ENCODE data around the gene SLC5A11. TPM values are rescaled to one million over a fixed set of nuclear protein-coding genes. Genes with fewer than 3 reads are reported as not detected.
"Not testable (repeated sequence)": the region's sequence is repeated elsewhere in the genome, so short reads cannot be mapped to it uniquely, and the experiment has no call there.

The SLC5A11 gene
- total RNA-seq, 1 donor = 0.31 TPM

DNA sequence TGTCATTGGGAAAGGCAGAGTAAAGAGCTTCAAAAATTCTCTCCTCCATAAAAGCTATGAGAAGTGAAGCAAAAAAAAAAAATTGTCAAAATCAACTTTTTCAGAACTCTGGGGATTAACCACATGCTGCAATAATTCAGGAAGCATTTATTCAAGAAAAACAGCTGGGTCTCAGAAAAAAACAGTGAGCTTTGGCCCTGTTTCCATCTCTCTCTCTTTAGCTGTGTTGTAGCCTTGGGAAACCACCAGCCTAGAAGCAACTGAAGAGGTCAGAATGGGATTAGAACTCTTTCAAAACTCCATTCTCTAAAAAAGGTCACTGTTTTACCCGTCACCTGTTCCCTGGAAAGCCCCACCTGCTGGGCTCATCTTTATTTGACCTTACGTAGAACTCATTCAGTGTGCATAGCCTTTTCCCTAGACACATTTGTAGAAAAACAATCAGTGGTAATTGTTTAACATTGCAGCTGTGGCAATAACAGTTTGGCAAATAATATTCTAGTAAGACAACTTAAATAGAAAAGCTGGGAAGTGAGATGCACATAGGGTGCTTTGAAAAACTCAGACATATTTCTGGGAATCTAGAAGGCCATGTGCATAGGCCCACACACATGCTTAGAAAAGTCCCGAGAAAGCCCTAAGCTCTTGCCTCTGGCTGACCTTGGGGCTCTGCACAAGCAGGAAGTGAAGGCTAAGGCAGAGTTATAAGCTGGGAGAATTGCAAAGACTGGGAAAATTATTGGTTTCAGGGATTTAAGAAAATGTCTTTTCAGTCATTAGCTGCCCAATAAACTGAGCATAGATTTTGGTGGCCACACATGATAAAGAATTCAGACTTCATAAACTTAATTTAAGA is 18.0 kb downstream of the SLC5A11 start:
- Histone ChIP-seq H3K27me3 (ENCODE audit: insufficient read depth, low read length) (no peaks in the 10 kb centered on the region), H3K4me1 (ENCODE audit: insufficient read depth, low read length) (no peaks in the 10 kb centered on the region), H3K9me3 (ENCODE audit: low read depth, low read length) (peaks cover 11% of the 10 kb centered on the region), H3K4me3 (ENCODE audit: low read length) (no peak overlapping the region)

GRCh38 chr16:24869033-24869432 is 23.3 kb downstream of the SLC5A11 start:
- no peaks in the 10 kb centered on the region for H3K4me1 ChIP-seq (ENCODE audit: insufficient read depth, low read length)
- no peak overlapping the region for H3K4me3 ChIP-seq (ENCODE audit: low read length)
- no peaks in the 10 kb centered on the region for H3K27me3 ChIP-seq (ENCODE audit: insufficient read depth, low read length)
- H3K9me3 ChIP-seq (ENCODE audit: low read depth, low read length) = peaks cover 6% of the 10 kb centered on the region

- no peak overlapping the region for H3K4me3 ChIP-seq (ENCODE audit: low read length)
- no peaks in the 10 kb centered on the region for H3K4me1 ChIP-seq (ENCODE audit: insufficient read depth, low read length)
- no peaks in the 10 kb centered on the region for H3K27me3 ChIP-seq (ENCODE audit: insufficient read depth, low read length)
- no peaks in the 10 kb centered on the region for H3K9me3 ChIP-seq (ENCODE audit: low read depth, low read length)
Observed at GRCh38 chr16:24871891-24872290, 26.1 kb downstream of the SLC5A11 start.

DNA sequence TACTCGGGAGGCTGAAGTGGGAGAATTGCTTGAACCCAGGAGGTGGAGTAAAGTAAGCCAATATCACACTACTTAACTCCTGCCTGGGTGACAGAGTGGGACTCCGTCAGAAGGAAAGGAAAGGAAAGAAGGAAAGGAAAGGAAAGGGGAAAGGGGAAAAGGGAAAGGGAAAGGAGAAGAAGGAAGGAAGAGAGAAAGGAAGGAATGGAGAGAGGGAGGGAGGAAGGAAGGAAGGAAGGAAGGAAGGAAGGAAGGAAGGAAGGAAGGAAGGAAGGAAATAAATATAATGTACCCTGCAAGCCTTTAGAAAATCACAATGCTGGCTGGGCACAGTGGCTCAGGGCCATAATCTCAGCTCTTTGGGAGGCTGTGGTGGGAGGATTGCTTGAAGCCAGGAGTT is 27.3 kb downstream of the SLC5A11 start:
- Histone ChIP-seq H3K9me3 (ENCODE audit: low read depth, low read length) (no peaks in the 10 kb centered on the region), H3K27me3 (ENCODE audit: insufficient read depth, low read length) (no peaks in the 10 kb centered on the region), H3K4me1 (ENCODE audit: insufficient read depth, low read length) (no peaks in the 10 kb centered on the region), H3K4me3 (ENCODE audit: low read length) (no peak overlapping the region)

DNA sequence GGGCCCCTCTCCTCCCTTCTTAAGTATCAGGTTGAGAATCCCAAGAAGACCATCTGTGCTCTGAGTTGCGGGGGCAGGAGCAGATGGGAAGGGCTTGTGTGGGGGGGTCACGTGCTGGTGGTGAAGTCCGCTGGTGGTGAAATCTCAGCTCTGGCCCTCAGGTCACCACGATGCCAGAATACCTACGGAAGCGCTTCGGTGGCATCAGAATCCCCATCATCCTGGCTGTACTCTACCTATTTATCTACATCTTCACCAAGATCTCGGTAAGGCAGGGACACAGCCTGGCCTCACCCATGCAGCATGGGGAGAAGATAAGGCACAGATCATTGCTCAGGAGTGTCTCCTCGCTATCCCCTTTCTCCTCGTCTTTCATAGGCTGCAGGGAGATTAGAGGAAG is 29.7 kb downstream of the SLC5A11 start:
- H3K4me3 ChIP-seq (ENCODE audit: low read length) = no peak overlapping the region
- no peaks in the 10 kb centered on the region for H3K4me1 ChIP-seq (ENCODE audit: insufficient read depth, low read length)

DNA sequence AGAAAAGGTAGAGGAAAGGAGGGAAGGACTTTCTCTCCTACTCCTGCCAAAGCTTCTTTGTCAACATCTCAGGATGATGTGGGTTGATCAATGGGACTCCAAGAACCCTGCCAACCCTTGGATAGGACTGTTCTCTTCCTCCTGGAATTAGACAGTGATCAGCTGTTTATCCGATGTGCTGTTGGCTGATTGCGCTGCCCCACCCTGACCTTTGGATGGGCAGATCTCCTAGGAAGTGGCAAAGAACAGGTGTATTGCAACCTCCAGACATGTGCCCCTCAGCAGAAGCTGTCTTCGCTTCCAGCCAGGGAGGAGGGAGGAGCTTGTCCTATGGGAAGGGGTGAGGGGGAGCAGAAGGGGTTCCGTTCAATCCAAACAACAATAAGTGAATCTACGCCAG is 30.5 kb downstream of the SLC5A11 start:
- Histone ChIP-seq H3K4me3 (ENCODE audit: low read length) (no peak overlapping the region), H3K27me3 (ENCODE audit: insufficient read depth, low read length) (no peaks in the 10 kb centered on the region), H3K9me3 (ENCODE audit: low read depth, low read length) (no peaks in the 10 kb centered on the region), H3K4me1 (ENCODE audit: insufficient read depth, low read length) (no peaks in the 10 kb centered on the region)

More for the DNA sequence above, 29.7 kb downstream of the SLC5A11 start:
- Histone ChIP-seq H3K9me3 (ENCODE audit: low read depth, low read length) (no peaks in the 10 kb centered on the region), H3K27me3 (ENCODE audit: insufficient read depth, low read length) (no peaks in the 10 kb centered on the region)

DNA sequence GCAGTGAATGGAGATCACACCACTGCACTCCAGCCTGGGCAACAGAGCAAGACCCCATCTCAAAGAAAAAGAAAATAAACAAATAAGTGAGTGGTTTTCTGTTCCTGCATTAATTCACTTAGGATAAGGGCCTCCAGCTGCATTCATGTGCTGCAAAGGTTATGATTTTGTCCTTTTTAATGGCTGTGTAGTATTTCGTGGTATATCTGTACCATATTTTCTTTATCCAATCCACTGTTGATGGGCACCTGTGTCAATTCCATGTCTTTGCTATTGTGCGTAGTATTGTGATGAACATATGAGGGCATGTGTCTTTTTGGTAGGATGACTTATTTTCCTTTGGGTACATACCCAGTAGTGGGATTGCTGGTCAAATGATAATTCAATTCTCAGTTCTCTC is 33.9 kb downstream of the SLC5A11 start:
- no peaks in the 10 kb centered on the region for H3K4me1 ChIP-seq (ENCODE audit: insufficient read depth, low read length)
- no peaks in the 10 kb centered on the region for H3K9me3 ChIP-seq (ENCODE audit: low read depth, low read length)
- no peaks in the 10 kb centered on the region for H3K27me3 ChIP-seq (ENCODE audit: insufficient read depth, low read length)
- no peak overlapping the region for H3K4me3 ChIP-seq (ENCODE audit: low read length)

DNA sequence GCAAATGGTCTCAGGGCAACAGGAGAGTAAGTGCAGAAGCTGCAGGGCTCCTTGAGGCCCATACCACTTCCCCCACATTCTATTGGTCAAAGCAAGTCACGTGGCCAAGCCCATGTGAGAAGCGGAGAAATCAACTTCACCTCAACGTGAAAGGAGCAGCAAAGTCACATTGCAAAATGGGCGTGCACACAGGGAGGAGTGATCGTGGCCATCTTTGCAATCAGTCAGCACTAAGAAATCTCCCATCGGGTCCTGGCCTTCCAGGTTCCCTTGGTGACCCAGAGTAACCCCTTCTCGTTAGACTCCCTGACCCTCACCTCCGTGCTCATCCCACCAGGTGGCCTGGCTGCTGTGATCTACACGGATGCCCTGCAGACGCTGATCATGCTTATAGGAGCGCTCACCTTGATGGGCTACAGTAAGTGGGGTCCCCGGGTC is 38.0 kb downstream of the SLC5A11 start:
- H3K4me3 ChIP-seq (ENCODE audit: low read length) = no peak overlapping the region
- H3K4me1 ChIP-seq (ENCODE audit: insufficient read depth, low read length) = no peaks in the 10 kb centered on the region
- no peaks in the 10 kb centered on the region for H3K9me3 ChIP-seq (ENCODE audit: low read depth, low read length)
- H3K27me3 ChIP-seq (ENCODE audit: insufficient read depth, low read length) = no peaks in the 10 kb centered on the region

GRCh38 chr16:24887472-24887871 is 41.7 kb downstream of the SLC5A11 start:
- H3K4me1 ChIP-seq (ENCODE audit: insufficient read depth, low read length) = no peaks in the 10 kb centered on the region
- no peak overlapping the region for H3K4me3 ChIP-seq (ENCODE audit: low read length)
- H3K27me3 ChIP-seq (ENCODE audit: insufficient read depth, low read length) = no peaks in the 10 kb centered on the region
- no peaks in the 10 kb centered on the region for H3K9me3 ChIP-seq (ENCODE audit: low read depth, low read length)

- no peaks in the 10 kb centered on the region for H3K27me3 ChIP-seq (ENCODE audit: insufficient read depth, low read length)
Observed at GRCh38 chr16:24890746-24891145, 45.0 kb downstream of the SLC5A11 start.

GRCh38 chr16:24896439-24896838 is 50.7 kb downstream of the SLC5A11 start:
- Histone ChIP-seq H3K4me3 (ENCODE audit: low read length) (no peak overlapping the region), H3K4me1 (ENCODE audit: insufficient read depth, low read length) (no peaks in the 10 kb centered on the region), H3K9me3 (ENCODE audit: low read depth, low read length) (no peaks in the 10 kb centered on the region), H3K27me3 (ENCODE audit: insufficient read depth, low read length) (no peaks in the 10 kb centered on the region)

More at GRCh38 chr16:24890746-24891145, 45.0 kb downstream of the SLC5A11 start:
- H3K9me3 ChIP-seq (ENCODE audit: low read depth, low read length) = no peaks in the 10 kb centered on the region
- no peaks in the 10 kb centered on the region for H3K4me1 ChIP-seq (ENCODE audit: insufficient read depth, low read length)
- H3K4me3 ChIP-seq (ENCODE audit: low read length) = no peak overlapping the region

GRCh38 chr16:24897522-24897921 is 51.8 kb downstream of the SLC5A11 start:
- not testable (repeated sequence) for H3K4me1 ChIP-seq (ENCODE audit: insufficient read depth, low read length); H3K4me3 ChIP-seq (ENCODE audit: low read length); H3K9me3 ChIP-seq (ENCODE audit: low read depth, low read length); H3K27me3 ChIP-seq (ENCODE audit: insufficient read depth, low read length)

DNA sequence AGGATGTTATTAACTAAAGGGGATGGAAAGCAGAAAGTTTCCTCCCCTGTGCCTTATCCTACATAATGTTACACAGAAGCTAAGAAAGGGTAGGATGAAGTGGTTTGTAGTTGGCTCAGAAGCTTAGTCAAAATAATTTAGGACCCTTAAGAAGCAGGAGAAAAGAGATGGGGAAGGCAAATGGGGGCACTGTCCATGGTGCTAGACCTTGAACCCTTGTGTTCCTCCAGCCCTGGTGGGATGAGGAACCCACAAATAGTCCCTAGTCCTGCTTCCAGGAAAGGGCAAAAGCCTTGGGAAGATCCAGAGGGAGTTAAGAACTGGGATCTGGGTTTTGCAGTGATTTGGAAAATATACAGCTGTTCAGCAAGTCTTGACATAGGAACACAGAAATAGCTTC is 54.5 kb downstream of the SLC5A11 start:
- H3K4me1 ChIP-seq (ENCODE audit: insufficient read depth, low read length) = no peaks in the 10 kb centered on the region
- H3K4me3 ChIP-seq (ENCODE audit: low read length) = no peak overlapping the region
- no peaks in the 10 kb centered on the region for H3K9me3 ChIP-seq (ENCODE audit: low read depth, low read length)
- H3K27me3 ChIP-seq (ENCODE audit: insufficient read depth, low read length) = no peaks in the 10 kb centered on the region

DNA sequence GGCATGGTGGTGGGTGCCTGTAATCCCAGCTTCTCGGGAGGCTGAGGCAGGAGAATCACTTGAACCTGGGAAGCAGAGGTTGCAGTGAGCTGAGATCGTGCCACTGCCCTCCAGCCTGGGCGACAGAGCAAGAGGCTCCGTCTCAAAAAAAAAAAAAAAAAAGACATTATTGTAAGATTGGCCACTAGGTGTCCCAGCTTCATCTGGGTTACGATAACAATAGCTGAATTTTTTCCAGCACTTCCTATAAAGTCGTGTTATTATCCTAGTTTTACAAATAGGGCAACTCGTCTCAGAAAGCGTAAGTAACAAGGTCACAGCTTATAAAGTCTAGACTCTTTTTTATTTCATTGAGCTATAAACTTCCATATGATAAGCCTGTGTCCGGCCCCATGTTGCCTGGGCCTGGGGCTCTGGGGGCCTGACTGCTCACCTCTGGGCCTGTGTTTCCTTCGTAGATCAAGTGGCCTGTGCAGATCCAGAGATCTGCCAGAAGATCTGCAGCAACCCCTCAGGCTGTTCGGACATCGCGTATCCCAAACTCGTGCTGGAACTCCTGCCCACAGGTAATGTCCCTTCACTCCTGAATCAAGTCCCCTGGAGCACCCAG is 60.5 kb downstream of the SLC5A11 start:
- no peaks in the 10 kb centered on the region for H3K27me3 ChIP-seq (ENCODE audit: insufficient read depth, low read length)
- H3K4me1 ChIP-seq (ENCODE audit: insufficient read depth, low read length) = no peaks in the 10 kb centered on the region
- no peak overlapping the region for H3K4me3 ChIP-seq (ENCODE audit: low read length)
- no peaks in the 10 kb centered on the region for H3K9me3 ChIP-seq (ENCODE audit: low read depth, low read length)

DNA sequence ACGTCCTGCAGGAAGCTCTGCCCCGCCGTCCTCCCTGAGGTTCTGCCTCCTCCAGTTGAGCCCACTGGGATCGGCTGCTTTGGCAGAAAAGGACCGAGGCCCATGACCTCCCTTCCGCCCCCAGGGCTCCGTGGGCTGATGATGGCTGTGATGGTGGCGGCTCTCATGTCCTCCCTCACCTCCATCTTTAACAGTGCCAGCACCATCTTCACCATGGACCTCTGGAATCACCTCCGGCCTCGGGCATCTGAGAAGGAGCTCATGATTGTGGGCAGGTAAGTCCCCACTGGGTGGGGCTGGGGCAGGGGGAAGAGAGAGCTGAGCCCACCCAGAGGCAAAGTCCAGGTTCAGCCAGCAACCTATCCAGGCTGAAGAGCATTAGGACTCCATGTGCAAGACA is 61.1 kb downstream of the SLC5A11 start:
- Histone ChIP-seq H3K27me3 (ENCODE audit: insufficient read depth, low read length) (no peaks in the 10 kb centered on the region), H3K4me1 (ENCODE audit: insufficient read depth, low read length) (no peaks in the 10 kb centered on the region), H3K9me3 (ENCODE audit: low read depth, low read length) (no peaks in the 10 kb centered on the region), H3K4me3 (ENCODE audit: low read length) (no peak overlapping the region)

DNA sequence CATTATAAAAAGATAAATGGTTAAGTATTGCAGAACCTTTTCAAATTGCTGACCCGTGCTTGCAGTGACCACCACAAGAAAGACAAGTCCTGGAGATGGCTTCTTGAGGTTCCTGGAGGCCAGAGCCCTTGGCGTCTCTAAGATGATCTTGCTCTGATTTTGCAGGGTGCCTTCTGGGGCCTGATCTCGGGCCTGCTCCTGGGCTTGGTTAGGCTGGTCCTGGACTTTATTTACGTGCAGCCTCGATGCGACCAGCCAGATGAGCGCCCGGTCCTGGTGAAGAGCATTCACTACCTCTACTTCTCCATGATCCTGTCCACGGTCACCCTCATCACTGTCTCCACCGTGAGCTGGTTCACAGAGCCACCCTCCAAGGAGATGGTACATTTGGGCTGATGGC is 63.0 kb downstream of the SLC5A11 start:
- Histone ChIP-seq H3K9me3 (ENCODE audit: low read depth, low read length) (no peaks in the 10 kb centered on the region), H3K4me3 (ENCODE audit: low read length) (no peak overlapping the region), H3K27me3 (ENCODE audit: insufficient read depth, low read length) (no peaks in the 10 kb centered on the region), H3K4me1 (ENCODE audit: insufficient read depth, low read length) (no peaks in the 10 kb centered on the region)
